ENCODE measurements around the gene PCDHGB3.
"Not testable (repeated sequence)": the region's sequence is repeated elsewhere in the genome, so short reads cannot be mapped to it uniquely, and the experiment has no call there.

Gene PCDHGB3

GRCh38 chr5:141393267-141393666 lies 23.2 kb downstream of the PCDHGB3 start:
- DNase-seq = no peak

- DNase-seq = not testable (repeated sequence)
These were observed 24.6 kb downstream of the PCDHGB3 start for GRCh38 chr5:141394401-141395187.

- DNase-seq = not testable (repeated sequence)
These were observed 27.9 kb downstream of the PCDHGB3 start, which contains the start of gene PCDHGB5 for GRCh38 chr5:141397756-141398551. PCDHGB5 (plus strand) TSS chr5:141397947; CDS start chr5:141398128, 181 bp downstream.

- DNase-seq = no peak
These were observed 28.6 kb downstream of the PCDHGB3 start for GRCh38 chr5:141398608-141399007.

GRCh38 chr5:141399555-141400258 lies 29.7 kb downstream of the PCDHGB3 start:
- no peak for DNase-seq

GRCh38 chr5:141402553-141403243 lies 32.7 kb downstream of the PCDHGB3 start, which contains the start of gene PCDHGA9:
PCDHGA9 (plus strand) TSS chr5:141402778; CDS start chr5:141402953, 175 bp downstream.
- peak; percentile 6 for DNase-seq

- no peak for DNase-seq
These were observed 33.3 kb downstream of the PCDHGB3 start for GRCh38 chr5:141403387-141403786.

- DNase-seq = not testable (repeated sequence)
These were observed 37.9 kb downstream of the PCDHGB3 start, which contains the start of gene PCDHGB6 for GRCh38 chr5:141407790-141408505. PCDHGB6 (plus strand) TSS chr5:141408021; CDS start chr5:141408203, 182 bp downstream.

GRCh38 chr5:141409598-141410306 lies 39.7 kb downstream of the PCDHGB3 start:
- DNase-seq = no peak

GRCh38 chr5:141411575-141411974 lies 41.5 kb downstream of the PCDHGB3 start:
- no peak for DNase-seq

GRCh38 chr5:141412854-141413539 lies 43.0 kb downstream of the PCDHGB3 start, which contains the start of gene PCDHGA10:
PCDHGA10 (plus strand) TSS chr5:141412987; CDS start chr5:141413176, 189 bp downstream.
- peak; percentile 7 for DNase-seq

GRCh38 chr5:141413540-141414069 lies 43.6 kb downstream of the PCDHGB3 start:
- DNase-seq = no peak

GRCh38 chr5:141414548-141415274 lies 44.7 kb downstream of the PCDHGB3 start:
- not testable (repeated sequence) for DNase-seq

GRCh38 chr5:141415275-141415618 lies 45.2 kb downstream of the PCDHGB3 start:
- not testable (repeated sequence) for DNase-seq

- not testable (repeated sequence) for DNase-seq
These were observed 47.6 kb downstream of the PCDHGB3 start, which contains the start of gene PCDHGB7 for GRCh38 chr5:141417494-141418172. PCDHGB7 (plus strand) TSS chr5:141417677; CDS start chr5:141417860, 183 bp downstream.

- DNase-seq = no peak
These were observed 49.2 kb downstream of the PCDHGB3 start for GRCh38 chr5:141419074-141419880.

GRCh38 chr5:141420855-141421488 lies 50.9 kb downstream of the PCDHGB3 start, which contains the start of gene PCDHGA11:
PCDHGA11 (plus strand) TSS chr5:141421051; CDS start chr5:141421228, 177 bp downstream.
- DNase-seq = no peak
